GM12873 (cell line): ENCODE results near the gene DYNLT3.

Experiments used
- TF ChIP-seq, protein P1 (sequence below): IDR thresholded peaks from 2 replicates; pipeline ENCODE4 v1.5.1; 2012; ENCODE audit warnings: low read depth, mild to moderate bottlenecking, moderate library complexity, low read length, control low read depth; ENCODE audit not compliant: insufficient read depth; ENCODE audit errors: missing control alignments

The DYNLT3 gene

DNA sequence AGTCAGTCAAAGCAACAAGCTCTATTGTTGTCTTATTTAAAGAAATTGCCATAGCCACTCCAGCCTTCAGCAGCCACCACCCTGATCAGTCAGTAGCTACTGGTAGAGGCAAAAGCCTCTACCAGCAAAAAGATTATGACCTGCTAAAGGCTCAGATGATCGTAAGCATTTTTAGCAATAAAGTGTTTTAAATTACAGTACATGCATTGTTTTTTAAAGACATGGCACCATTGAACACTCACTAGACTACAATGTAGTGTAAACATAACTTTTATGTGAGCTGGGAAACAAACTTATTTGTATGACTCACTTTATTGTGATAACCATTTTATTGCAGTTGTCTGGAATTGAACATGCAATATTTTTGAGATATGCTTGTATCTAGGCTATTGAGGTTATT lies 32.3 kb upstream of the DYNLT3 start:
- TF ChIP-seq, protein P1, sequence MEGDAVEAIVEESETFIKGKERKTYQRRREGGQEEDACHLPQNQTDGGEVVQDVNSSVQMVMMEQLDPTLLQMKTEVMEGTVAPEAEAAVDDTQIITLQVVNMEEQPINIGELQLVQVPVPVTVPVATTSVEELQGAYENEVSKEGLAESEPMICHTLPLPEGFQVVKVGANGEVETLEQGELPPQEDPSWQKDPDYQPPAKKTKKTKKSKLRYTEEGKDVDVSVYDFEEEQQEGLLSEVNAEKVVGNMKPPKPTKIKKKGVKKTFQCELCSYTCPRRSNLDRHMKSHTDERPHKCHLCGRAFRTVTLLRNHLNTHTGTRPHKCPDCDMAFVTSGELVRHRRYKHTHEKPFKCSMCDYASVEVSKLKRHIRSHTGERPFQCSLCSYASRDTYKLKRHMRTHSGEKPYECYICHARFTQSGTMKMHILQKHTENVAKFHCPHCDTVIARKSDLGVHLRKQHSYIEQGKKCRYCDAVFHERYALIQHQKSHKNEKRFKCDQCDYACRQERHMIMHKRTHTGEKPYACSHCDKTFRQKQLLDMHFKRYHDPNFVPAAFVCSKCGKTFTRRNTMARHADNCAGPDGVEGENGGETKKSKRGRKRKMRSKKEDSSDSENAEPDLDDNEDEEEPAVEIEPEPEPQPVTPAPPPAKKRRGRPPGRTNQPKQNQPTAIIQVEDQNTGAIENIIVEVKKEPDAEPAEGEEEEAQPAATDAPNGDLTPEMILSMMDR, result no peak

DNA sequence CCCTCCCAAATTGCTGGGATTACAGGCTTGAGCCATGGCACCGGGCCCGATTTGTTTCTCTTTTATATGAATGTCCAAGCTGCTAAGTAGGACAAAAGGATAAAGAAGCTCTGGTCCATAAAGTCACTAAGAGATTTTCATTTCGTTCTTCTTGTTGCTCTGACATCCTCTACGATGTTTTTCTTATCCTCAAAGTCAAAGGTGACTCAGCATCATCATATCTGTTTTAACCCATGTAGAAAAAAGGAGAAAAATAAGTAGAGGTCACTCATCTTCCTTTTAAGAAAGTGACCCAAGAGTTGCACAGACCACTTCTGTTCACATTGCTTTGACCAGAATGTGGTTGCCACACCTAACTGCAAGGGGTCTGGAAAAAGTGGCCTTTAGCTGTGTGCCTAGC lies 29.3 kb upstream of the DYNLT3 start:
- TF ChIP-seq, protein P1, result no peak

DNA sequence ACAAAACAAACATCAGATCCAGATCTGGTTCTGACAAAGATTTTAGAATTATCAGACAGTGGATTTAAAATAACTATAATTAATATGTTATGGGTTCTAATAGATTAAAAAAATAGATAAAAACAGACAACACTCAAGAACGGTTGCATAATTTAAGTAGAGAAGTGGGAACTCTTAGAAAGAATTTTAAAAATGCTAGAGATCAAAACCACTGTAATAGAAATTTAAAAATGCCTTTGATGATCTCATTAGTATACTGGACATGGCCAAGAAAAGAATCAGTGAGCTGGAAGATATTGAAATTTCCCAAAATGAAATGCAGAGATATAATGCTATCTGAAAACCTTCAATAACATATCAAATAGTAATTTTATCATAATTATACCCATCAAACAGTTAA lies 28.3 kb upstream of the DYNLT3 start:
- TF ChIP-seq, protein P1, result no peak

DNA sequence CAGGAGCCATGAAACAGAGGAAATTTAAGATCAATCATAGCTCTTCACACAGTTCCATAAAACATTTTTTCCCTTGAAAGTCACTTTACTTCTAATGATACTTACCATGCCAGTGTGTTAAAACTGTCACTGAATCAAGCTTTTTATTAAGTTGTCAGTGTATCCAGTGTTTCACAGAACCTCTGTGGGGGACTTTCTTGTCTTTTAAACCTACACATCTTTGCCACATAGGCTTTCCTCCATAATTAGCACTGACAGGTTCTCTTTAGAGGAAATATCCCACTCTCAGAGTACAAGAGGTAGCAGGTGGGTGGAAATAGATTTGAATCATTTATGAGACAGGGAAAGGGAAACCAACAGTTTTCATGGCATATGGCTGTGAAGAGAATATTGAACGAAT lies 25.8 kb upstream of the DYNLT3 start:
- TF ChIP-seq, protein P1, result no peak

DNA sequence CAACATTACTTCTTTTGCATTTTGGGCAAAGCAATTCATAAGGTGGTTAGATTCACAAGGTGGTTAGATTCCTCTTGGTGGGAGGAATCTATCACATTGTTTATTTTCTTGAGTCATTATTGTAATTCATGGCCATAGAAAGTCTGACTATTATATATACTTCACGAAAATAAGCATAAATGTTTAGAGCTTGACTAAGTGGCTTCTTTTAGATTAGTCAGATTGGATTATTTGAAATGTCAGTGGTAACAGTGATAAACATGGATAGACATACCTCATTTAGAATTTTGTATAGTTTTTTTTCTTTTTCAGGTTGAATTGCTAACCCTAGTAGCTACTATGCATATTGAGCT lies 24.9 kb upstream of the DYNLT3 start:
- TF ChIP-seq, protein P1, result no peak

DNA sequence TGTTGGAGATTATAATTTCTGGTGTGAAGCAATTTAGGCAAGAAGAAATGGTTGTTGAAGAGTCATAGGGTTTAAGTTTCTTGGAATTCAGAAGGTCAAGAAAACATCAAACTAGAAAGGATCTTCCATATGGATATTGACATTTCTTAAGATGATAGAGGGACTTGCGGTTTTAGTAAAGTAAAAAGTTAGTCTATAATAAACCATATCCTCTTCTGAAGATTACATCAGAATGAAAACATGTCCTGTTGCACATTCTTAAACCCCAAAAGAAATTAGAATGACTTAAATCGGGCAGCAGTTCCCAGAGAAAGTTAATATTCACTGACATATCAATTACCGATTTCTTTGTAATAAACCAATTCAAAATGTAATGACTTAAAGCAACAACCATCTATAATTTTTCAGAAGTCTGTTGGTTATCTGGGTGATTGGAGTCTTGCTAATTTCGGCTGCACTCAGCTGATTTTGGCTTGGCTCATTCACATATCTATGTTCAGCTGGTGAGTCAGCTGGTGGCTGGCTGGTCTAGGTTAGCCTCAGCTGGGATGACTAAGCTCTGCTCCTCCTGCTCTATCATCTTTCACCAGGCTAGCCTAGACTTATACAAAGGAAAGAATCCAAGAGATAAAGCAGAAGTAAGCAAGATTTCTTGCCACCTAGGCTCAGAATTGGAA lies 24.4 kb upstream of the DYNLT3 start:
- TF ChIP-seq, protein P1, result no peak

DNA sequence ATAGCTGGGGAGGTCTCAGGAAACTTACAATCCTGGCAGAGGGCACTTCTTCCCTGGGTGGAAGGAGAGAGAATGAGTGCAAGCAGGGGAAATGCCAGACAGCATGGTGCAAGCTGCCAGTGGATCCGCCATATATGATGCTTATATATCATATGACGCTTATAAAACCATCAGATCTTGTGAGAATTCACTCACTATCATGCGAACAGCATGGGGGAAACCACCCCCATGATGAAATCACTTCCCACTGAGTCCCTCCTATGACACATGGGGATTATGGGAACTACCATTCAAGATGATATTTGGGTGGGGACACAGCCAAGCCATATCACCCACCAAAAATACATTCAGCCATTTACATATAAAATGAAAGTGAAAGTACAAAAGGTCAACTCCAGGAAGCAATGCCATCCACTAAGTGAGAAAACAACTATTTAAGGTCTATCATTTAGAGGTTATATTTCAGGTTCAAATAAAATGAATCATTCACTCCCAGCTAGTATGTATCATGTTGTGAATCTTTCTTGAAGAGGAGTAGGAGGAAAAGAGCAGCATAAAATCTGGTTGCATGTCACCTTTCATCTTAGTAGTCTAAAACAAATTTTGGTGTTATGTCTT lies 20.3 kb upstream of the DYNLT3 start:
- TF ChIP-seq, protein P1, result no peak

DNA sequence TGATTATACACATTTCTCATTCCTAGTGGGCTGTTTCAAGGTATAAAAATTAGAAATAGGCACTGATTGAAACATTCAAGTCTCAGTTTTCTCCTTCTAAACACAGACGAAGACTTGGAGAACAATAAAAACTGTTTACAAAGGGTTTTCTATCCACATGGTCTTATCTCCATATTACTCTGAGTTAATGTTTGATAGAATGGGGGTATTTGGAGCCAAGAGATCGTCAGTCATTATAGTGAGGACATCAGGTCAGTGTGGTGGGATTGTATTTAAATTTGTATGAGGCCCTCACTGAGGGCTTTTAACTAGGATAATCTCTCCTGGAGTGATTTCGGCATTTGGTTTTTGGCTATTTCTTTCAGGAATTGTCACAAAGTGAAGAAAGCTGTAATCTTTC lies 16.4 kb upstream of the DYNLT3 start:
- TF ChIP-seq, protein P1, result no peak
